CD4-positive, alpha-beta T cell treated with Interleukin-15 for 4 hours (primary cell): ENCODE results near the gene CPNE5.
"Not testable (repeated sequence)": the region's sequence is repeated elsewhere in the genome, so short reads cannot be mapped to it uniquely, and the experiment has no call there.

Experiments used
- DNase-seq: peaks from one replicate; pipeline ENCODE4 v3.0.0-alpha.2; 2020; ENCODE audit warnings: low spot score

Gene CPNE5

DNA sequence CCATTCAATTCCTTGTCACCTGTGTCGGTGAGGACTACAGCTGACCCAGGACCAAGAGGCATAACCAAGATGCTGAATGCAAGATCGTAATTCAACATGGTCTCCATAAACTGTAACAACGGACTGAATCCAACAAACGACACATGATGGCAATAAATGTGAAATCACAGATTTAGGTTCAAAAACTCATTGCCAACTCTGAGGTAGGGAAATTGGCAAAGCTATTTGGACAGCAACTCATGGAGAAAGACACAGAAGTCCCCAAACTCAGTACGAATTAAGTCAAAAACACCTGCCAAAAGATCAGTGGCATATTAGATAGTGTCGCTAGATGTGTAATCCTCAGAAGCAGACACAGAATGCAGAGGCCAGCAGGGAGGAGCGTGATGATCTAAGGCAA is 25.0 kb downstream of the CPNE5 start:
- DNase-seq = no peak

DNA sequence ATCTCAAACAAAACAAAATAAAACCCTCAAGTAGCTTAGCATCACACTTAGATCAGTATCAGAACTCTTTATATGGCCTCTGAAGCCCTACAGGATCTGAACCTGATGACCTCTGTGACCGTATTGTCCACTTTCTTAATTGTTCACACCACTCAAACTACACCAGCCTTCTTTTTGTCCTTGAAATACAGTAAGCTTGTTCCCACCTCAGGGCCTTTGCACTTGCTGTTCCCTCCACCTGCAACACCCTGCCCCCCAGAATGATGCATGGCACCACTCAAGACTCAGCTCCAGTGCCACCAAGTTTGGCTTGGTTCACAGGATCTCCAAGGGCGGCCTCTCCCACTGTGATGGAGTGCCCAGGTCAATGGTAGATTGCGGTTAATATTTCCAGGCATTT is 25.7 kb downstream of the CPNE5 start:
- DNase-seq = no peak

DNA sequence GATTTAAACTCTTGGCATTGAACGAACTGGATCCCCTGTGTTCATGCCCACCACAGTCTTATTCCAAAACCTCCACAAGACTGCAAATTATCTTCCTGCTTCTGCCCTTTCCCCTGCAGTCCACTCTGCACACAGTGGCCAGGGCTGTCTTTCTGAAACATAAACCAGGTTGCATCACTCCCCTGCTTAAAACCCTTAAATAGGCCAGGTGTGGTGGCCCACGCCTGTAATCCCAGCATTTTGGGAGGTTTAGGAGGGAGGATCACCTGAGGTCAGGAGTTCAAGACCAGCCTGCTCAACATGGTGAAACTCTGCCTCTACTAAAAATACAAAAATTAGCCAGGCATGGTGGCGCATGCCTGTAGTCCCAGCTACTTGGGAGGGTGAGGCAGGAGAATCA is 26.2 kb downstream of the CPNE5 start:
- not testable (repeated sequence) for DNase-seq

DNA sequence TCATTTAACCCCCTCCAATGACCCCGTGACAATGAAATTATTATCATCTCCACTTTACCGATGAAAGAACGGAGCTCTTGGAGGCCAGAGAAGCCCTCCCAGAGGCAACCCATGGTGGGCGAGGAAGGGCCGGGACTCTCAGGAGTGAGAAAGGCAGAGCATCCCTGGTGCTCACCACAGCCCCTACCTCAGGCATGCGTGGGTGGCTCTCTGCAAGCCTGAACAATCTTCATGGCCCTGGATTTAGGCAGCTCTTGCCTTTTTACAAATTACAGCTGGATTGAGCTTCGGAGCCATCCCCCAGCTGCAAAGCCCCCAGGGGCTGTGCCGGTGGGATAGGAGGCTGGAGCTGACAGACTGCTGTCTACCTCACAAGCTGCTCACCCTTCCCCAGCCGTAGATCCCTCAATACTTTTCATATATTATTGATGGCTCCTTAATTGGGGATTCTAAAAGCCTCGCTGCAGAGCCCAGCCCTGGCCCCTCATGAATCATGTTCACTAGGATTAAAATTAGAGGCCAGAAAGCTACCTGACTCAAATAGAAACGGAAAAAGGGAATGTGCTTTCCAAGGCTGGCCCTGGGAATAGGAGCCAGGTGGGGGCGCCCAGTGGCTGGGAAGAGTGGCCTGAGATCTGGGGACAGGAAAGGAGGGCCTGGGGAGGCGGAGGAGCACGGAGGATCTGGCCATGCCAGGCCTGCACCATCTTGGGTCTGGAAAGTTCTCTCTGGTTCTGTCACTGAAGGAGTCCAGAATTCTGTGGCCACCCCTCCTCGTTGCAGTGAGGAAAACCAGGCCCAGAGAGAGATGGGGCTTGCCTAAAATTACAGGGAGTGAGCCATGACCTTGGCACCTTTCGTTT is 29.1 kb downstream of the CPNE5 start:
- DNase-seq = no peak

DNA sequence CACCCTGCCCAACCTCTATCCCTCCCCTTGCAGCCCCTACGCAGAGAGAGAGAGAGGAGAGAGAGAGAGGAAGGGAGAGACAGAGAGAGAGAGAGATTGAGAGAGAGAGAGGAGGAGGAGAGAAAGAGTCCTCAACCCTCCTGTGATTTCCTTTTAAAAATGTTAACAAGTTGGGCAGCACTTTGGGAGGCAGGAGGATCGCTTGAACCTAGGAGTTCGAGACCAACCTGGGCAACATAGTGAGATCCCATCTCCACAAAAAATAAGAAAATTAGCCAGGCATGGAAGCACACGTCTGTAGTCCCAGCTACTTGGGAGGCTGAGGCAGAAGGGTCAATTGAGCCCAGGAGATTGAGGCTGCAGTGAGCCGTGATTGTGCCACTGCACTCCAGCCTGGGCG is 30.1 kb downstream of the CPNE5 start:
- DNase-seq = no peak

DNA sequence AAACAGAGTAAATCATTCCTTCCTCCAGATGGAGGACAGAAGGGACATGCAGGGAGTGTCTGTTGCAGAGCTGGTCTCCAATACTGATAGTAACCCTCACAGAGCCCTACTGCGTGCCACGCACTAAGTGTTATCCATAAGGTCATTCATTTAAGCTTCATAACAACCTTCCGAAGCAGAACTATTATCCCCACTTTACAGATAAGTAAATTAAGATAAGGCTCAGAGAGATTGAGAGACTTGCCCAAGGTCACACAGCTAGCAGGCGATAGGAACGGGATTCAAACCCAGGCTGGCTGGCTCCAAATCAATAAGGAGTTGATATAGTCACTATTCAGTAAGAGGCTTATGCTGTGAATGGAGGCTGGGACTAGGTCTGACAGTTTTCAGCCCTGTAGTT is 30.6 kb downstream of the CPNE5 start:
- no peak for DNase-seq

DNA sequence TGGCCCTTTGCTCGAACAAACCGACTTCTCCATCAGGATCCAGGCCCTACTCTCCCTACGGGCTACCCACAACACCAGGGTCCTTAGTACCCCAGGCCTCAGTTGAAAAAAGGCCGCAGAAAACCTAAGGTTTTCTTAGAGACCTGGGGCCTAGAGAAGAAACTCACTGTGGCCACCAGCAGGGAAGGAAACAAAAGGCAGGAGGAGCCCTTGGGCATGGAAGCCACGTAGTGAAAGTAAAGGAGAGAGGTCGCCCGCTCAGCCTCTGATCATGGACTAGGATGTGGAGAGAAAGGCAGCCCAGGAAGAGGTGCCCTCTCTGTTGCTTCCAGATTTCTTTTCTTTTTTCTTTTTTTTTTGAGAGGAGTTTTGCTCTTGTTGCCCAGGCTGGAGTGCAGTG is 31.5 kb downstream of the CPNE5 start:
- no peak for DNase-seq

DNA sequence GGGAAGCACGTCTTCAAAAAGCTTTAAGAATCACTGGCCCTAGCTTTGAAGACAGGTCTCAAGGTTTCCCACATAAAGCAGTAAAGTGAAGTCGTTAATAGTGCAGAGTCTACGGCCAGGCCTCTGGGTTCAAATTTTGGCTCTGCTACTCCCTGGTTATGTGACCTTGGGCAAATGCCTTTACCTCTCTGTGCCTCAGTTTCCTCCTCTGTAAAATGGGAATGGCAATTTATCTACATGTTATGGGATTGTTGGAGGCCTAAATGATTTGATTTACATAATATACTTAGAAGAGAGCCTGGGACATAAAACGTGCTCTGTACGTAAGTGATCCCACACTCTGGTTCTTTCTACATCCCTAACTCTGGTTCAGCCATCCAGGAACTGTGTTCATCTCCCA is 32.1 kb downstream of the CPNE5 start:
- no peak for DNase-seq

DNA sequence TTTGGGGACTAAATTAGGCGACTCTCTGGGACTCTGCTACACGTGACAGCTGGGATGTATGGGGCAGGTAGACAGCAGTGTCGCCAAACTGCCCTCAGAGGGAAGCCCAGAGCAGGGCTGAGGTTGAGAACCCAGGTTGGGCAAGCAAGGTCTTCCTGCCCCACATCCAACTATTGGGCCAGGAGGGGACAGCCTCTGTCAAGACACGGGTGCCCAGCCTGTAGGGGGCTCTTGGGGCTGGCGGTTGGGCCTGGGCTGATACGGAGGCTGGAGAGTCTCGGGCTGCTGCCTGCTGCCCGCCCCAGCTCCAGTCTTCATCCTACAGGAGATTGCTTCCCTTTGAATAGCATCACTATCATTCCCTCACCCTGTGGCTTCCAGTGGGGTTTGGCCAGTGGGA is 33.3 kb downstream of the CPNE5 start:
- DNase-seq = no peak

DNA sequence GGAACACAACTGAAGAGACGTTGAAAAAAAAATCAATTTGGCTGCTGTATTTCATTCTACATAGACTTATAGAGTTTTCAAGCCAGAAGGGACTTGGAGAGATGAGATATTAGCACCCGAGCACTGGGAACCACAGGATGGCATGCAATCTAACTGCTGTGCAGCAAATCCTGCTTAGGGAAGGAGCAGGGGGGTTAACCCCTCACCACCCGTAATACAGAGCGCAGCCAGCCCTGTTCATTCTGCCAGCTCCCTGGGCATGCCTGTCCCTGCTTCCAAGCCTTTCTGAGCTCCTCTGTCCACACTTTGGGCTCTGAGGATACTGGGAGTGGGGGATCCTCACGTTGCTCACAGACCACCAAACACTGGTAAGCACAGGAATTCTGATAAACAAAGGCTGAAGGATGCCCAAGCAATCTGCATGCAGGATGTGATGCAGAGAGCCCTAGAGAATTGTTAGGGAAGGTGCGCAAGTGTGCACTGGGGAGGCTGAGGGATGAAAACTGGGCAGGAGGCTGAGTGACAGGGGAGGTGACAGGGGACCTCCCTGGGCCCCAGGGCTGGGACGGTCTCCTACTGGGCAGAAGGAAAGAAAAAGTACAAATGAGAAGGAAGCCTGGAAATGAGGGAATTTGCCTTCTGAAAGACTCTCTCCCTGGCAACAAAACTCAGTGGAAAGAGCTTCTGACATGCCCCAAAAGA is 34.0 kb downstream of the CPNE5 start:
- DNase-seq = no peak

DNA sequence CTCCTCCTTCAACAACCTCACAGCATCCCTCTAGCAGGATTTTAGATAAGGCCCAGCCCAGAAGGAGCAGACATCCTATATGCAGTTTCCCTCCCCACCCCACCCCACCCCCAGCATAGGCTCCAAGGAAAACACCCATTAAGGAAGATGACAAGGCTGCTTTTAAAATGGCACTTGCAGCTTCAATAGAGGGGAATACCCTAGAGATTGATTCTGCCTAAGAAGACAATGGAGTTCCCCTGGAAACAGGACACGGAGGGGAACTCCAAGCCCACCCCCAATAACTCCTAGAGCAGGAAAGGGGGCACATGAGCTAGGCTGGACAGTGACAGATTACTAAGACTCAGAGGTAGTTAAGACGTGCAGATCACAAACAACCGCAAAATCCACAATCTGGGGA is 34.7 kb downstream of the CPNE5 start:
- no peak for DNase-seq

DNA sequence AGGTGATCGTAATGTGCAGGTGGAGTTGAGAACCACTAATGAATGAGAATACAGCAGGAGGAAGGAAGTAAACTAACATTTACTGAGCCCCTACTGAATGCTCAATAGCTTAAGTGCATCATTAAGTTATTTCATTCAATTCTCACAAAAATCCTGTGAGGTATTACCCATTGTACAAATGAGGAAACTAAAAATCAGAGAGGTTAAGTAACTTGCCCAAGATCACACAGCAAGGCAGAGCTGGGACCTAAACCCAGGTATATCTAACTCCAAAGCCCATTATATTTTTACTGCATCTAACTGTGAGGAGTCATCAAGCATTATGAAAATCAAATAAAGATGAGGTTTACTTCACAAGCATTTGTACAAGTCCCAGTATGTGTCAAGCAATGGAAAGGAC is 35.3 kb downstream of the CPNE5 start:
- DNase-seq = no peak

DNA sequence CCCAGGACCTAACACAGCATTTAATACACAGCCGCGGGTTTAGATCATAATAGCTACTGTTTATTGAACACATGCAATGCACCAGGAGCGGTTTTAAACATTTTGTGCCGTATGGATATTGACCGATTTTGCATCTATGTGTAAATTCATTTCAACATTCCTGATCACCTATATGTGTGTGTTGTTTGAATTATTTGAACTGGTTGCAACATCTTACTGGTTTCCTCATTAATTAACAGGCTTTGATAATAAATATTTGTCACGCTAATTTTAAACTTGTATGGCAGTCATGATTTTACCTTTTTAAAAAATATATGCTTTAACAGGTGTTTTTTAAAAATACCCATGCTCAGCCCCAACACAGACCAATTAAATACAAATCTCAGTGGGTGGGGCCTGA is 35.8 kb downstream of the CPNE5 start:
- DNase-seq = no peak

DNA sequence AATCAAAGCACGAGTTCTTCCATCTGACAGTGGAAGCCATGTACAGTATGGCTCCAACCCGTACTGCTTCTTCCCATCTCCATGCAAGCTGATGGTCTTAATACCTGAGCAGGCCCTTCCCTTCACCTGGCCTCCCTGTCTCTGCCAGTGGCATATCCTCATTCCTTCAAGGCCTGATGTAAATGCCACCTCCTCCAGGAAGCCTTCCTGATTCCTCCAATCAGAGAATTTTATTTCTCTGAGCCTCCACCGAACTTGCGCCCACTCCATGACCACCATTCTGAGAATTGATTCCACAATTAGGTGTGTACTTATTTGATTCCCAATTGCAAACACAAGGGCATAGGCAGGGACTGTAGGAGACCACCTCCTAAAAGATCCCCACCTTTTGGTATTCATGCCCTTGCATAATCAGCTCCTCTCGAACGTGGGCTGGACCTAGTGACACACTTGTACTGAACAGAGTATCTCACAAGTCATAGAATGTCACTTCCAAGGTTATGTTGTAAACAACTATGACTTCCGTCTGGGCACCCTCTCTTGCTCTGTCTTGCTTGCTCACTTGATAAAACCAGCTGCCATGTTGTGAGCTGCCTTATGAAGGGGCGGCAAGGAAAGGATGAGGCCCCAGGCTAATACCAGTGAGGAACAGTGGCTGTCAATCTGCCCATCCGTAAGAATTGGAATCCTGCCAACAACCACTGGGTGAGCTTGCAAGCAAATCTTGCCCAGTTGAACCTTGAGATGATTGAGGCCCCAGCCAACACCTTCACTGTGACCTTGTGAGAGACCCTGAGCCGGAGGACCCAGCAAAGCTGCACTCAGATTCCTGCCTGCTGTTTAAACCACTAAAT is 38.8 kb downstream of the CPNE5 start:
- DNase-seq = no peak

DNA sequence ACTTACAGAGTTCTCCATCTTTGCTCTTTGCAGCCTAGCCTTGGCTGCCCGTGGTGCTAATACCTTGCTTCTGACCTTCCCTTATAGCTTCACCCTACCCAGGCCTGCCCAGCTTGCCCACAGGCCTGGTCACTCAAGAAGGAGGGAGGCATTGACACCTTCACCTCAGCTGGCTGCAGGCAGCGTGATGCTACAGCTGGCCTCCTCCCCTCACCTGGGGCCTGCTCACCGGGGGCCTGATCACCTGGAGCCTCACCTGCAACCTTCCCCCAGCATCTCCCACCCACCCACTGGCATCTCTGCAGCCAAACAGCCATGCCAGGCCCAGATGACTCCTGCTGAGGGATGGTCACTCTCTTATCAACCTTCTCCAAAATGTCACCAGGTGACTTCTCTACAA is 40.4 kb downstream of the CPNE5 start:
- DNase-seq = no peak

DNA sequence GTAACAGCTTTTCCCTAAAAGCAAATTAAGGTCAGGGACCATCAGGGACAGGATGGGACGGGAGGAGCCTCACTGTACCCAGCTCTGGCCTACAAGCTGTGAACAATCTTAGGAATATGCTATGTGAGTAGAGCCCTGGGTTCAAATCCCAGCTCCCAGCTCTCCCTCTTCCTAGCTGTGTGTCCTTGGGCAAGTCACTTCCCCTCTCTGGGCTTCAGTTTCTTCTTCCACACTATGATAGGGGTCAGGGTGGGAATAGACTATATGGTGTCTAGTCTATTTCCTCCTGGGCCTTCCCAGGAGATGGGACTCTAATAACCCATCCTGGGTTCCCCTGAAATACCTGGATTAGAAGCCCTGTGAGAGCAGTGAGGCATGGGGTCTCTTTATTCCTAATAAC is 41.6 kb downstream of the CPNE5 start:
- DNase-seq = no peak

DNA sequence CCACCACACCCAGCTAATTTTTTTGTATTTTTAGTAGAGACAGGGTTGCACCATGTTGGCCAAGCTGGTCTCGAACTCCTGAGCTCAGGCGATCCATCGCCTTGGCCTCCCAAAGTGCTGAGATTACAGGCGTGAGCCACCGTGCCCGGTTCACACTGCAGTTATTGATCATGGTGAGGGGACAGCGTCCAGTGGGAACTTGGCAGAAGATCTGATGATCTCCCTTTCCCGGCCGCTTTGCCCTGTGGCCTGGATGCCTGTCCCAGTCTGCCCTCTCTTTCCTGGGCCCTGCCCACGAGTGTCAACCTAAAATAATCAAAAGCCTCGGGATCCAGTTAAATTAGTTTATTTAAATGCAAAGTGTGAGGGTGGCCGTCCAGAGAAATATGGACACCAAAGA is 42.2 kb downstream of the CPNE5 start:
- DNase-seq = no peak

DNA sequence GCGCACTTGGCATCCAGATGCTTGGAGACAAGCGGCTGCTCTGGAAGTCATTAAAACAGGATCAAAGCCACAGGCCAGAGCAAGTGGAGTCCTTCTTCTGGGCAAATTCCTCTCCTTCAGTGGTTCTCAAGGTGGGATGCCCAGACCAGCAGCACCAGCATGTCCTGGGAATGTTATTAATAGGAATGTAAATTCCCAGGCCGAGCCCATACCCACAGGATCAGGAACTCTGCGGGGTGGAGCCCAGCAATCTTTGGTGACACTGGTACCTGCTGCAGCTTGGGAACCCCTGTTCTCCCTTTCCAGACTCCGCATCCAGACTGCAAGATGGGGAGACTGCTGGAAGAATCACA is 44.6 kb downstream of the CPNE5 start:
- no peak for DNase-seq

DNA sequence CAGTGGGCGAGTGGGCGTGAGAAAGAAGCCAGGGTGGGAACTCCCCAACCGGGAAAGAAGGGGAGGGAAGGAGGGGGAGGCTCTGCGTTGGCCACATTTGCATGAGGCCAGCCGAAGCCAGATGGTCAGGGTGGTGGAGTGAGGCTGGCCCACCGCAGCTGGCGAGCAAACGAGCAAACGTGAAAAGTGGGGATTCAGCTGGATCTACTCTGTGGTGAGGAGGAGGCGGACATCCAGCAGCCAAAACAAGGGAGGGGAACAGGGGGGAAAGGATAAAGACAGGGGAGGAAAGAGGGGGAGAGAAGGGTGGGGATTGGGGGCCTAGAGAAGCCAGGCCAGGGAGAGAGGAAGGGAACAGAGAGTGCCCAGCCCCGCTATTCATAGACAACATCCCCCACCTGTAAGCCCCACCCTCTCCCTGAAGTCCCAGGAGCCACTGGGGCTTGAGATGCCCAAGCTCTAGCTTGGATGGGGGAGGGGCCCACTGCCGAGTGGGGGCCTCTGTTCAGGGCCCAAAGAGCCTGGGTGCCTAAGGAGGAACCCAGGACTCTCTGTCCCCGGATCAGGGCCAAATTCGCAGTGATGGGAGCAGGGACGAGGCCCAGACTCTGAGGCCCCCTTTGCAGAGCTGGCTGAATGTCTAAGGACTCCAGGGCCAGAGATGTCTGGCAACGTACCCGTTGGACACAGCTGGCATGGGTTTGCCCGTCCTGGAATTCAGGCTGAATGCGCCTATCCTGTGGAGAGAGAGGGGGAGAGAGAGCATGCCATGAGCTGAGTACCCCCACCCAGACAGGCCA is 45.1 kb downstream of the CPNE5 start:
- no peak for DNase-seq

DNA sequence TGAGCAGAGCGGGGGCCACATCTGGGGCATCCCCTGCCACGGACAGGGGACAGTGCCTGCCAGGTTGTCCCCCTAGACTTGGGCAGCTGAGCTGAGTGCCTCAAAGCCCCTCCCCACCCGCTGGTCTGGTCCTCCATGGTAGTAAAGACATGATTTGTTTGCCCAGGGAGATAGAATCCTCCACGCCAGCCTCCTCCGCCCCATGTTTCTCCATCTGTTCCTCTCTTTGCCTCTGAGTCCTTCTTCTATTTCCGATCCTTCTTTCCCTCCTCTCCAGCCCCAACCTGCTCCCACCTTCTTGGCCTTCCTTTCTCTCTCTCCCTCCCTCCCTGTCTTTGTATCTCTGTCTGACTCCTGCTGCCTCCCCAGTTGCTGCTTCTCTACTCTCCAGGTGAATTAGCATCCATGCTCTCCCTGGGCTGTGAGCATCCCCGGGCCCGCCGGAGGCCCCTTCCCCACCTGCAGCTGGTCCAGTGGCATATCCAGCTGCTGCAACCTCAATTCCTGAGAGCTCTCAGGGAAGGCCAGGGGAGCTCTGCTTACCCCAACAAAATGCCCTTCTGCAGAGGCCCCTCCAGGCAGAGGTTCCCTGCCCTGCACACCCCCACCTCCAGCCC is 45.8 kb downstream of the CPNE5 start:
- no peak for DNase-seq

DNA sequence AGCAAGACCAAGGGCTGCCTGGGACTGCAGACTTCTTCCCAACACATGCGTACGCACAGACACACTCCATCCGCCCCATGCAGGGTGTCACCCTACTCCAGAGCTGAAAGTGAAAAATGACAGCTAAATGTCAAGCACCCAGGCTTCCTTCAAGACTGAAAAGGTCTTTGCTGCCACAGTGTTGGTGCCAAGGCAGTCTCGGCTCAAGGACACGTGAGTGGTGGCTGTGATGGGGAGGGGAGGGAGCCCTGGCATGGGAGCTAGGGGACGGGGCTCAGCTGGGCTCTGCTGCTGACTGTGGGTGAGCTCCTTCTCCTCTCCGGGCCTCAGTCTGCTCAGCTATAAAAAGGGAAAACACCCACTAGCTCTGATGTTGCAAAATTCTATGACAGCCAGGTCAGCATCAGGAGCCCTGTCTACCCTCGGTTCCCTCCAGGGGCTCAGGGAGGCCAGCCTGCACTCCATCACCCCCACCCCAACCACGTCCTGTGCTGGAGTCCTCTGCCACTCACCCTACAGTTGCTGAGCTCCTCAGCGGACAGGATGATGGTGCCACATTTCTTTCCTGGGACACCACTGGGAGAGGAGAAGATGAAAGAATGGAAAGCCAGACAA is 47.6 kb downstream of the CPNE5 start:
- DNase-seq = no peak
